Endothelial cell (in vitro differentiated cells): ENCODE results near the gene MBTPS1. TPM values are rescaled to one million over a fixed set of nuclear protein-coding genes. Genes with fewer than 3 reads are reported as not detected.
A peak's percentile ranks its signal among the peaks of the same experiment; 100 is the strongest.

ENCODE experiments used
- DNase-seq: peaks from one replicate; pipeline ENCODE4 v3.0.0; 2021; ENCODE audit warnings: low spot score
- H3K27ac Mint-ChIP-seq: one replicate; pipeline ENCODE4 v1.8.0; 2021; ENCODE audit warnings: mixed read lengths, inconsistent platforms; ENCODE audit not compliant: unreplicated experiment
- H3K27me3 Mint-ChIP-seq: one replicate; pipeline ENCODE4 v1.8.0; 2021; ENCODE audit warnings: mild to moderate bottlenecking, moderate library complexity, mixed read lengths, inconsistent platforms; ENCODE audit not compliant: unreplicated experiment
- H3K36me3 Mint-ChIP-seq: one replicate; pipeline ENCODE4 v1.8.0; 2021; ENCODE audit warnings: mild to moderate bottlenecking, low read depth, mixed read lengths, inconsistent platforms; ENCODE audit not compliant: unreplicated experiment
- H3K4me1 Mint-ChIP-seq: one replicate; pipeline ENCODE4 v1.8.0; 2021; ENCODE audit warnings: mild to moderate bottlenecking, mixed read lengths, inconsistent platforms; ENCODE audit not compliant: unreplicated experiment
- H3K4me3 Mint-ChIP-seq: one replicate; pipeline ENCODE4 v1.8.0; 2021; ENCODE audit warnings: mild to moderate bottlenecking, mixed read lengths, inconsistent platforms; ENCODE audit not compliant: unreplicated experiment
- H3K9me3 Mint-ChIP-seq: one replicate; pipeline ENCODE4 v1.8.0; 2021; ENCODE audit warnings: mixed read lengths, inconsistent platforms; ENCODE audit not compliant: unreplicated experiment
- total RNA-seq: library from RNA; stranded (reverse); fragmentation: NEBNext Ultra II Directional; extraction: Animal tissue kit (Norgen Biotek cat#: 25700); gene quantifications from one replicate; pipeline ENCODE4 v1.2.1, GENCODE V29; 2021; ENCODE audit not compliant: unreplicated experiment
- TF ChIP-seq, protein P1 (sequence below): fragments of 200-600 bp; sonication (generic); IDR thresholded peaks from one replicate; pipeline ENCODE4 v1.5.0; 2021; ENCODE audit warnings: antibody characterized with exemption; ENCODE audit not compliant: unreplicated experiment

Gene MBTPS1
- total RNA-seq, 1 donor from 2014 or later: 79.7 TPM

DNA sequence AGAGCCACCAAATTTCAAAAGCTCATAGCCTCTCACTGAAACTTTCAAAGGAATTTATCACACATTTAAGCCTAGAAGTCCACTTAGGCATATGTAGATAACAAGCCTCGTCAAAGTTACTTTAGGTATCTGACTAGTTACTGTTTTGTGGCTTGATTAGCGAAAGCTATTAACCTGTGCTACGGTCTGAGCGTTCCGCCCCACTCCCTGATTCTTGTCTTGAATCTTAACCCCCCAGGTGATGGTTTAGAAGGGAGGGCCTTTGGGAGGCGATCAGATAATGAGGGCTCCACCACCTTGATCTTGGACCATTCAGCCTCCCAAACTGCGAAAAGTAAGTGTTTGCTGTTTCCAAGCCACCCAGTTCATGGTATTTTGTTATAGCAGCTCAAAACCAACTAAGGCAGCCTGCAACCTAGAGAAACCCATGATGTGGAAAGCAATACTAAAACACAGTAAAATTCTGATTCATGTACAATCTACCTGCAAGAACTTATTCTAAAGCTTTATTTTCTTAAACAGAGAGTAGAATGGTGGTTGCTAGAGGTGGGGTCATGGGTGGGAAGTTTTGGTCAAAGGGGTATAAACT lies 21.1 kb upstream of the MBTPS1 start:
- H3K4me1 Mint-ChIP-seq: peaks cover 23% of the 10 kb centered on the region
- H3K4me3 Mint-ChIP-seq: no peak overlapping the region
- H3K27me3 Mint-ChIP-seq: peaks cover 7% of the 10 kb centered on the region
- H3K9me3 Mint-ChIP-seq: no peaks in the 10 kb centered on the region
- H3K36me3 Mint-ChIP-seq: peaks cover 4% of the 10 kb centered on the region
- TF ChIP-seq, protein P1, sequence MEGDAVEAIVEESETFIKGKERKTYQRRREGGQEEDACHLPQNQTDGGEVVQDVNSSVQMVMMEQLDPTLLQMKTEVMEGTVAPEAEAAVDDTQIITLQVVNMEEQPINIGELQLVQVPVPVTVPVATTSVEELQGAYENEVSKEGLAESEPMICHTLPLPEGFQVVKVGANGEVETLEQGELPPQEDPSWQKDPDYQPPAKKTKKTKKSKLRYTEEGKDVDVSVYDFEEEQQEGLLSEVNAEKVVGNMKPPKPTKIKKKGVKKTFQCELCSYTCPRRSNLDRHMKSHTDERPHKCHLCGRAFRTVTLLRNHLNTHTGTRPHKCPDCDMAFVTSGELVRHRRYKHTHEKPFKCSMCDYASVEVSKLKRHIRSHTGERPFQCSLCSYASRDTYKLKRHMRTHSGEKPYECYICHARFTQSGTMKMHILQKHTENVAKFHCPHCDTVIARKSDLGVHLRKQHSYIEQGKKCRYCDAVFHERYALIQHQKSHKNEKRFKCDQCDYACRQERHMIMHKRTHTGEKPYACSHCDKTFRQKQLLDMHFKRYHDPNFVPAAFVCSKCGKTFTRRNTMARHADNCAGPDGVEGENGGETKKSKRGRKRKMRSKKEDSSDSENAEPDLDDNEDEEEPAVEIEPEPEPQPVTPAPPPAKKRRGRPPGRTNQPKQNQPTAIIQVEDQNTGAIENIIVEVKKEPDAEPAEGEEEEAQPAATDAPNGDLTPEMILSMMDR: no peak
- no peak for DNase-seq
- H3K27ac Mint-ChIP-seq: no peak overlapping the region

DNA sequence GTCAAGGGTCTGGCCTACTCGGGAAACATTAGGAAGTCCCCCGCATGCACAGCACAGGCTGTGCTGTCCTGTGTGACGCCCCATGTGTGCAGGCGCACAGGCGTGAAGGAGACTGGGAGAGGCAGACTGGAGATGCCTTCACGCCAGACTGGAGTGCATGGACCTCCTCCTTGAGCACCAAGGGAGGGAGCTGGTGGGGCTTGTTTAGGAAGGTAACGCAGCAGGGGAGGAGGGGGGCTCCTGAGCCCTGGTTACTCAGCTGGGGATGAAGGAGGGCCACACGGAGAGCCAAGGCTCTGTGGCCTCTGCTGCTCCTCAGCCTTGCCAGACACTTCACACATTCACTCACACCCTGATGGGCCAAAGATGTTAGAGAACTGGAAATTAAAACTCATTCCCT lies 20.5 kb upstream of the MBTPS1 start:
- H3K4me1 Mint-ChIP-seq: peaks cover 23% of the 10 kb centered on the region
- H3K9me3 Mint-ChIP-seq: no peaks in the 10 kb centered on the region
- DNase-seq: no peak
- H3K27me3 Mint-ChIP-seq: peaks cover 7% of the 10 kb centered on the region
- H3K27ac Mint-ChIP-seq: no peak overlapping the region
- no peak overlapping the region for H3K4me3 Mint-ChIP-seq
- TF ChIP-seq, protein P1: no peak
- peaks cover 4% of the 10 kb centered on the region for H3K36me3 Mint-ChIP-seq

DNA sequence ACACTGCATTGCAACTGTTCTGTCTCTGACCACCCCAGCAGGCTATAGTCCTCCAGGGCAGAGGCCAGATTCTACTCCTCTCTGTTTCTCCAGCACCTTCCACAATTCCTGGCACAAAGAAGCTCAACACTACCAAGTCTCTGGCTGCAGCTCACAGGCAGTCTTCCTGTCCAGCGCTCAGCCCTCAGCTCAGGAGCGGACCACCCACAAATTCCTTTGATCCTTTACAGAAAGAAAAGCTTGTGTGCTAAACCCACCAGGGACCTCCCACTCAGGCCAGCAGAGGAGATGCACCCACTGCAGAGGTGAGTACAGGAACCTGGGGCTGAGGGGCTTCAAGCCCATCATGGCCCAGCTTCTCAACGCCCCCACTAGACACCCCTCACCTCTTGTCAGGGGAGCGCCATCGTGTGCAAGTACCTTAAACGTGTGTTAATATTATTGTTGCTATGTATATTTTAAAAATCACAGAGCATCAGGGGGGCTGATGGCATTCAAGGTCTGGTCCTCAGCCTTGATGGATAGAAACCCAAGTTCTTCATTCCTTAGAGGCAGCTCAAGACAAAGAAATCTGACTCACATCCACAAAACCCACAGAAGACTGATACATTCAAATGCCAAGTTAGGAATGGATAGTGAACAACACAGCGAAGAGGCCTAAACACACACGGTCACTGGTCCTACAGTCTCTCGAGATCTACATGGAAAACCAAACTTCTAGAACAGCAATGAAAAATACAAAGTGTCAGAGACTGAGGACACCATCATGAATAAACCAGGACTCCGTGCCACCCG lies 19.8 kb upstream of the MBTPS1 start:
- no peak for DNase-seq
- TF ChIP-seq, protein P1: no peak
- Mint-ChIP-seq H3K27me3 (peaks cover 7% of the 10 kb centered on the region), H3K4me1 (peaks cover 23% of the 10 kb centered on the region), H3K27ac (peak overlapping the region; percentile 50), H3K9me3 (no peaks in the 10 kb centered on the region), H3K4me3 (no peak overlapping the region), H3K36me3 (peaks cover 4% of the 10 kb centered on the region)

DNA sequence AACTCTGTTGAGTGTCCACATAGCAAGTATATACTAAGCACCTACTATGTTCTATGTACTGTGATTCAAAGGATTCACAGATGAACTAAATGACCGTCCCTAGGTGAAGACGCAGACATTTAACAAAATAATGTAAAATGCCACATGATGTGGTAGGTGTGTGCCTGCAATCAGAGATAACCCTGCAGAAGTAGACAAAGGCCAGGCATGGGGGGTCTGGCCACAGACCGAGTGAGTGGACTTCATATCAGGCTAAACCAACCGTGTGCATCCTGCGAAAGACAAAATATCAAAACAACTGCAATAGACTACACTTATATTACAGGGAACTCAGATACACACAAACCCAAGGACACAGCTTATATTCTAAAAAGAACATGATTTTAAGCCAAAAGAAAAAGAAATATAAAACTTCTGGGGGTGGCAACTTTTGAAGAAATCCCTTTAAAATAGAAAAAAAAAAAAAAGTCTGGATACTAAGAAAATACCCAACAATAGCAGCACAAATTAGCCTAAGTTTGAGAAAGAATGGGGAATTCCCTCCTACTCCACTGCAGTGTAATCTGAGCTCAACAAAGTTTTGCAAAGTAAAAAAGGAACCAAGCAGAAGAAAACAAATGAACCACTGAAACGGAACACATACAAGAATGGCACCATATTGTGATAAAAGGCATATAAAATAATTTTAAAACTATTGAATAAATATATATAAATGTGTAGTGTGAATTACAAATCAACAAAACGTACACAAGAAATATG lies 16.0 kb upstream of the MBTPS1 start:
- H3K4me1 Mint-ChIP-seq: peaks cover 6% of the 10 kb centered on the region
- no peak overlapping the region for H3K27ac Mint-ChIP-seq
- H3K36me3 Mint-ChIP-seq: peaks cover 15% of the 10 kb centered on the region
- no peak for DNase-seq
- TF ChIP-seq, protein P1: no peak
- peaks cover 5% of the 10 kb centered on the region for H3K27me3 Mint-ChIP-seq
- H3K4me3 Mint-ChIP-seq: no peak overlapping the region
- H3K9me3 Mint-ChIP-seq: no peaks in the 10 kb centered on the region

DNA sequence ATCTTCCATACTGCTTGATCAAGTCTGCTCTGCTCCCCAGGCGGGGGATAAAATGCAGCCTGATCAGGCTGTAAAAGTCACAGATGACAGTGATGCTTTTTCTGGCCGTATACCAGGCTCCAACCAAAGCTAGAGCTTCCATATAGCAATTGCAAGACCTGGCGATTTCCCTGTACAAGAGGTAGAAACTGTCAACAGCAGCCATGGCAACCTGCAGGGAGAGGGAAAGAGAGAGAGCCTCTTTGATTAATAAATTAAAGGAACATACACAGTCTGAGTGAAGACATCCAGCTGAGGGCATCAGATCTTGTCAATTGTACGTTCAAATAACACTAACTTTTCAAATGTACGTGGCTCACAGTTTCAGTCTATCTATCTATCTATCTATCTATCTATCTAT lies 14.4 kb upstream of the MBTPS1 start:
- Mint-ChIP-seq H3K4me1 (peaks cover 2% of the 10 kb centered on the region), H3K9me3 (no peaks in the 10 kb centered on the region), H3K27me3 (peaks cover 5% of the 10 kb centered on the region), H3K27ac (no peak overlapping the region), H3K36me3 (peaks cover 20% of the 10 kb centered on the region), H3K4me3 (no peak overlapping the region)
- TF ChIP-seq, protein P1: no peak
- no peak for DNase-seq
